HG03196 (cell line): ENCODE data around the gene OR10P1.

Source experiments
- ATAC-seq: cut with Tn5 transposase; IDR thresholded peaks from one replicate; pipeline ENCODE4 v1.9.1; 2021; ENCODE audit not compliant: unreplicated experiment

Gene OR10P1

GRCh38 chr12:55651299-55651683 is 14.6 kb downstream of the OR10P1 start:
- no peak for ATAC-seq

GRCh38 chr12:55652352-55652751 is 15.7 kb downstream of the OR10P1 start:
- ATAC-seq, result no peak

- ATAC-seq, result no peak
These were observed 16.3 kb downstream of the OR10P1 start for GRCh38 chr12:55653031-55653430.

- ATAC-seq, result no peak
These were observed 18.0 kb downstream of the OR10P1 start for GRCh38 chr12:55654511-55655214.

- no peak for ATAC-seq
These were observed 20.5 kb downstream of the OR10P1 start for GRCh38 chr12:55657212-55657611.

- ATAC-seq, result no peak
These were observed 21.5 kb downstream of the OR10P1 start for GRCh38 chr12:55658212-55658611.

- no peak for ATAC-seq
These were observed 22.1 kb downstream of the OR10P1 start for GRCh38 chr12:55658635-55659391.

- ATAC-seq, result no peak
These were observed 23.0 kb downstream of the OR10P1 start for GRCh38 chr12:55659486-55660385.

GRCh38 chr12:55663391-55663790 is 26.7 kb downstream of the OR10P1 start:
- ATAC-seq, result no peak

GRCh38 chr12:55664826-55665225 is 28.1 kb downstream of the OR10P1 start:
- no peak for ATAC-seq

GRCh38 chr12:55666508-55666907 is 29.8 kb downstream of the OR10P1 start:
- no peak for ATAC-seq

GRCh38 chr12:55670276-55670675 is 33.6 kb downstream of the OR10P1 start:
- no peak for ATAC-seq

GRCh38 chr12:55671746-55672145 is 35.1 kb downstream of the OR10P1 start:
- no peak for ATAC-seq

GRCh38 chr12:55673638-55674037 is 36.9 kb downstream of the OR10P1 start:
- ATAC-seq, result peak; percentile 96

GRCh38 chr12:55675666-55676065 is 39.0 kb downstream of the OR10P1 start:
- no peak for ATAC-seq

- no peak for ATAC-seq
These were observed 40.0 kb downstream of the OR10P1 start for GRCh38 chr12:55676707-55677106.

GRCh38 chr12:55679691-55680090 is 43.0 kb downstream of the OR10P1 start:
- no peak for ATAC-seq

GRCh38 chr12:55681142-55682077 is 44.7 kb downstream of the OR10P1 start:
- no peak for ATAC-seq

- ATAC-seq, result no peak
These were observed 45.5 kb downstream of the OR10P1 start for GRCh38 chr12:55682087-55682796.

GRCh38 chr12:55683676-55684075 is 47.0 kb downstream of the OR10P1 start:
- ATAC-seq, result no peak
